Activated T-cell treated with anti-CD3 and anti-CD28 coated beads for 1 hour (primary cell): ENCODE data around the gene THSD4.

ENCODE experiments used
- DNase-seq: peaks from one replicate; pipeline ENCODE4 v3.0.0-alpha.2; 2020; ENCODE audit warnings: low read depth

THSD4 gene

GRCh38 chr15:71330638-71331162, 215.4 kb downstream of the THSD4 start:
- no peak for DNase-seq

- DNase-seq = no peak
These were observed 215.9 kb downstream of the THSD4 start for GRCh38 chr15:71331173-71331572.

DNA sequence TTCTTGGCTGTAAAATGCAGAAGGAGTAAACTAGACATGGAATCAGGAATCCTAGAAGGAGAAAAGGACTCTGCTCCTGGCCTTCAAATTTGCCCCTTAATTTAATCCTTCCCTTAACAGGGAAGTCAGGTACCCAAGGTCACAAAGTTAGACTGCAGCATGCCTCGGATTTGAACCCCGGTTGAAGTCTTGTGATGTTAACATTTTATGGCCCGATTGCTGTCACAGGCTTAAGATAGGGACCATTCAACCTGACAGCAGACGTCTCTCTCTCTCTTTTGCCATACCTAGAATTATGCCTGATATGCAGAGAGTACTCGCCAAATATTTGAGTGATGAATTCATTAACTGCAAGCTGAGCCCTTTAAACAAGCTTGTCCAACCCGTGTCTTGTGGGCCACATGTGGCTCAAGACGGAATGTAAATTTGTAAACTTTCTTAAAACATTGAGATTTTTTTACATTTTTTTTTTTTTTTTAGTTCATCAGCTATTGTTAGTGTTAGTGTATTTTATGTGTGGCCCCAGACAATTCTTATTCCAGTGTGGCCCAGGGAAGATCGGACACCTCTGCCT, 217.2 kb downstream of the THSD4 start:
- no peak for DNase-seq

GRCh38 chr15:71333136-71333700, 217.9 kb downstream of the THSD4 start:
- no peak for DNase-seq

DNA sequence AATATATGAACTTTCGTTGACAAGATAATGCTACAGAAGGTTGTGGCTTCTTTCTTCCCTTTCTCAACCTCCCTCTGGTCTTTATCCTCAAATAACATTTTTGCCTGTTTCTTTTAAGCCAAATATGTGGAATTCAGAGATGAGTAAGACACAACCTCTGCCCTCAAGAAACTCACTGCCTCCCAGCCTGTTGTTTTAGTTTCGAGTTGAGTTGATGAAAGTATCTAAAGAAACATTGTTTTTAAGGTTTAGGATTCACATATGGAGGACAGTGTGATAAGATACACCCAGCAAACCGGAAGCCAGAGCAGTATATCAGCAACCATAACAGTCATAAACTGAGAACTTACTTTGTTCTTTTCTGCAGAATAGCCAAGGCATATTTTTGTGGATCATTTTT, 218.6 kb downstream of the THSD4 start:
- no peak for DNase-seq

DNA sequence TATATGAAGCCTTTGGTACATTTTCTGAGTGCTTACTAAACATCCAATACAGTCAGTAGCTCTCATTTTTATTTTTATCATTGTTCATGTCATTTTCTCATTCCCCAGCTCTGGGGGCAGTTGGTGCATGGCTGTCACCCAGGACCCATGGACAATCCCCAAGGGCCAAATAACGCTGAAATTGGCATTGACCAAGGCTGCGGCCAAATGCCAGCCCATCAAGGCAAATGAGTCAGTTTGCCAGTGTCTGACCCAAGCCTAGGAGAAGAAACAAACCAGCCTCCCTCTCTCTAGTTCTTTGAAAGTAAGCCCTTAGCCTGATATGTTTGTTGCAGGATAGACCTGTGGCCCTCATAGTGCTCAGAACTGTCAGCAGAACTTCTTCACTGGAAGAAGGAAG, 219.2 kb downstream of the THSD4 start:
- DNase-seq = no peak

- no peak for DNase-seq
These were observed 219.6 kb downstream of the THSD4 start for GRCh38 chr15:71334873-71335272.

GRCh38 chr15:71335591-71335990, 220.3 kb downstream of the THSD4 start:
- no peak for DNase-seq

DNA sequence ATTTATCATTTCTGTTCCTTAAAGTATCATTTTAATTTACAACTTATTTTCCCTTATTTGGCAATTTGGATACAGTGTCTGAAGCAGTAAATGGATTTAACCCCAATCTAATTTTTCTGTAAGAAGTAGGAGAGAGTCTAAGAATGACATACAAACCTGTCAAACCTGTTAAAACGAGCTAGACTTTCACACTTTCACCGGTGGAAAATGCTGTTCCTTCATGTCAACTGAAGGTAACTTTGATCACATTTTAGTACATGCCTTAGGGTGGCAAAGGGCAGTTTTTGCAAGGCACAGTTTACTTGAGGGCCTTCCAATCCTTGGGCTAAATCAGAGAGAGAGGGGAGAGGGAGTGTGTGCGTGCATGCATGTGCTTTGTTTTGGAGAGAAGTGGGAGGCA, 221.4 kb downstream of the THSD4 start:
- no peak for DNase-seq

DNA sequence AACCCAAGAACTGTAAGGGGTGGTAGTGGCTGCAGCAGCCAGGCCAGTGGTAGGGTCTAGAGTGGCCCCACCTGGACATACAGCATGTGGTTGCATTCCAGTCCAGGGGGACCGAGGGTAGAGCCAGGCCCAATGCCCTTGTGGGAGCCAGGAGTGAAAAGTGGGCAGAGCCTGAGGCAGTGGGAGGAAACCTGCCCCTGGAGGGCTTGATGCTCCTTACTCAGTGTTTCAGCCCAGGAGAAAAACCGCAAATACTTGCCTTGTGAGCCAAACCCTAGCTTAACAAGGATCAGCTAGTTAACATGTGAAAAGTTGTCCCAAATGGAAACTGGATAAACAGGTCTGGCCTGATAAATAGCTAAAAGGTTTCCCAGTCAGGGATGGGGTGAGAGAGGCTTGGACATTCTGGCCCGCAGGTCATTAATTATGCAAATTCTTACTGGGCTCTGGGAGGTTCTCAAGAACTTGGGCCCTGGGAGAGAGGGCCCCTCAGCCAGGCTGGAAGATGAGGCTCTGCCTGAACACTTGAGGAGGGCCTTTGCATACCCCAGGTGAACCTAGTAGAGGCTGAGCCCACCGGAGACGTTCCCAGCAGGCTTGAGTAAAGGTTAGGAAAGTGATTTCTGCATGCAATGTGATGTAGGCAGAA, 222.1 kb downstream of the THSD4 start:
- no peak for DNase-seq

DNA sequence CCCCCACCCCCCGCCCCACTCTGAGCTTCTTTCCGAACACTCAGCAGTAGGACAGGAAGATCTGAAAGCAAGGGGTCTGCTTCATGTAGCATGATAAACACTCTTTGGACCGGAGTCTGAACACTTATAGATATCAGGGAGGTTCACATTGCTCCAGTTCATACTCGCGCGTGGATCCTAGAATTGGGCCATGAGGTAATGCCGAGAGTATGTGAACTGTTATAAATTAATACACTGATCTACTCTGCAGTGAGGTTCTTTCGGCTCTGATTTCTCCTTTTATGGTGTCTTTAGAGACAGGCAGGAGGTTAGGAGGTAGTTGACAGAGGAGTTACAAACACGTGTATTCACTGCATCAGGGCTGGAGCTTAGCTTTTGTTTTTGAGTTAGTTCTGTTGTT, 223.0 kb downstream of the THSD4 start:
- no peak for DNase-seq

GRCh38 chr15:71338827-71339542, 223.7 kb downstream of the THSD4 start:
- no peak for DNase-seq

- no peak for DNase-seq
These were observed 226.7 kb downstream of the THSD4 start for GRCh38 chr15:71341811-71342550.

- DNase-seq = no peak
These were observed 227.4 kb downstream of the THSD4 start for GRCh38 chr15:71342658-71343057.

GRCh38 chr15:71344316-71344715, 229.0 kb downstream of the THSD4 start:
- no peak for DNase-seq

- DNase-seq = no peak
These were observed 229.9 kb downstream of the THSD4 start for GRCh38 chr15:71345186-71345585.

DNA sequence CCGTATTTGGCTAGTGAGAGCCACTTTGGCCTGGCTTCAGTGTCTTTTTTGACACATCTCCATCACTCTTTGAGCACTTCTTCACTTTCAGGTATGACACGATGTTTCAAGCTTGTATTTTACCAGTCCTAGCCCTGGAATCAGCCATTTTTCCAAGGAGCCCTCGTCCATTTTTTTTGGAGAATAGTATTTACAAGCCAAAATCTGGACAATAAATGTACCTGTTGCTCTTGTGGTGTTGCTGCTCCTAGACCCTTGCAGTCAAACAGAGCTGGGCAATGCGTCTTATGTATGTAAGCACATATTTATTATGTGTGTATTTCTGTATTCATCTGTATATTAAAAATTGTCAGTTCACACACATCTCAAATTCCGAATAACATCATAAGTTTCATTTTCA, 231.2 kb downstream of the THSD4 start:
- DNase-seq = no peak

DNA sequence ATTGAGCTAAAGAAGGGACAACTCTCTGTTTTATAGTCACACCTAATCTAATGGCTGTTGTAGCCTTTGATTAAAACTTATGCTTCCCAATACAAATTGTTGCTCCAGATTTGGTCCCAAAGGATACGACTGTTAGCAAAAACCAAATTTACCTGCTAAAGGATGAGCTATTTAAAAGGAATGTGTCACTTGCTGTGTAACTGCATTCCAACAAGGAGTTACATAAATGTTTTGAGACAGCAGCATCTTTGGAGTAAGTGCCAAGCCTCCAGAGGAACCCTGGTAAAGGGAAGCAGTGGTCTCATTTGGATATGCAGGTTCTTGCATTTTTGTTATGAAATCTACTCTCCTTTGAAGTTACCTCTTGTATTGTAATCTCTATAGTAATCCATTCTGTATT, 233.3 kb downstream of the THSD4 start:
- no peak for DNase-seq

DNA sequence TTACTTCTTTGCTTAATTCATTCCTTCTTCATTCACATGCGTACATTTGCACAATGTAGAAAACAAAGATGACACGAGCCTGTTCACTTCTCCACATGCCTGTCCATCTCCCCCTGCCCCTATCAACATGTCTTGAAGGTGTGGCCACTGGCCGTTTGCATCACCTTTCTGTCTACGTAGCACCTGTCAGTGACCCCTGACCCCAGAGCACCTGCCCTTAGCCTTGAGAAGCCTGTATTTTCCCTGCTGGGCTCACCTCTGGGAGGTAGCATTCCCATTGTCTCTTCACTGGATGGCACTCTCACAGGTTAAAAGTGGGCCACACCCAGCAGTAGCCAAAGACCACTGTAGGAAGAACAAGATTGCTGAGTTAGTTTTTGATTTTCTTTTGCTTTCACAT, 234.1 kb downstream of the THSD4 start:
- no peak for DNase-seq

- DNase-seq = no peak
These were observed 234.7 kb downstream of the THSD4 start for GRCh38 chr15:71349736-71350526.

DNA sequence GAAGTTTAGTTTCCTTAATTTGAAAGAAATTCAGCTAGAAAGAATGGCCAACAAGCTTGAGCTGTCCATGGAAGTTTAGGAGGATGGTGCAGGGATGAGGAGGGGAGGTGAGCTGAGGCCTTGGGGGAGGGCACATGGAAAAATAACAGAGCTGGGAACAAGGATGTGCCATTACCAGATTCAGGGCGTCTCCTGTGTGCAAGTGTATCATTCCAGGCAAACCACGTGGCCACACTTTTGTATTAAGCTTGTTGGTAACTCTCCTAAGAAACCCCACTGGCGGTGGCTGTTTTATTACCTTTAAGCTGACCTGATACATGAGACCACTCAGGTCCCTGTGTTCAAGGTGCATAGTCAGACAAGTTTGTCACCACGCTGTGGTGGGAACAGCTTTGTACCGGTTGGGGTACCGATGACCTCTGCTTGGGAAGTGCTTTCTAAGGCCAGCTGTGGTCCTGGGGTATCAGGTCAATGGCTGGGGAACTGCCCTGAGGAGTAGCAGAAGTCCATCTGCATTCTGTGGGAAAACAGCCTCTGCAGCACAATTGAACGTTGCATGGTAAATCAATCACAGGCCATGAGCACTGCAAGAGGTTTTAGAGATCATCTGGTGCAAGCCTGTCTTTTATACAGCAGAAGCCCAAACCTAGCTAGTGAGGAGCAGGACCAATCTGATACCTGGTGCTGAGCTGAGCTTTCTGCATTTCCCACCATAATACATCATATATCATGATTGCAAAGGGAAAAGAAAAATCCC, 235.5 kb downstream of the THSD4 start:
- DNase-seq = no peak
